NB4 (cell line): Measurements from ENCODE around the gene GRIA1.

ENCODE experiments used
- POLR2A ChIP-seq: IDR thresholded peaks from 2 replicates; pipeline ENCODE4 v1.6.1; 2011; ENCODE audit warnings: mild to moderate bottlenecking; ENCODE audit not compliant: insufficient read length; ENCODE audit errors: extremely low read depth
- TF ChIP-seq, protein P1 (sequence below): IDR thresholded peaks from one replicate; pipeline ENCODE4 v1.5.1; 2012; ENCODE audit warnings: low read depth, low read length
- TF ChIP-seq, protein P2 (sequence below): IDR thresholded peaks from 2 replicates; pipeline ENCODE4 v1.6.1; 2011; ENCODE audit warnings: low read depth, low read length

DNA sequence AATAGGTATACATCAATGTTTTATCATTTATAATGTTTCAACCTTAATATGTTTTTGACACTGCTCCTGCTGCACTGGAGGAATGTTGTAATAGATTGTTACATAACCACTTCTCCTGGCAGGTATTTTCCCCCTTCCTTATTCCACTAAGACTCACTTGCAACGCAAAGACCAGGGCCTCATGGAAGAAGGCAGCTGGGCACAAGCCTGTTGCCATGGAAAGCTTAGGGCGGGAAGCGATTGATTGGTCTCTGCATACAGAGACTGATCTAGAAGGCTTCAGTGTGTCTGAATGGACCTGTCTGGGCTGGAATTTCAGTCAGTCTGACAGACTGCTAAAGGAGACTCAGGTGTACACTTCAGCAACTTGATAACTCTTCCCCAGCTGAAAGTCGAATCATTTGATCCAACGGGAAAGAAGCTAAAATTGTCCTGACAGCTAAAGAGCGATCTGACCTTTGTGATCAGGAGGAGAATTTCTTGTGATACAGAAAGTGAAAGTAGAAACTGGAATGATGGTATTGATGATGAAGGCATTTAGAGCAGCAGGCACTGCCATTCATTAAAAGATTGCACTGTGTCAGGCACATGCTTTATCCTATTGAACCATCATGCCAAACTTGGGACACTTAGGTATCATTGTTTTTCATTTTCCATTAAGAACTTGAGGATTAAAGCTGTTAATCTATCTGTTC lies 65.1 kb downstream of the GRIA1 start:
- TF ChIP-seq, protein P1, sequence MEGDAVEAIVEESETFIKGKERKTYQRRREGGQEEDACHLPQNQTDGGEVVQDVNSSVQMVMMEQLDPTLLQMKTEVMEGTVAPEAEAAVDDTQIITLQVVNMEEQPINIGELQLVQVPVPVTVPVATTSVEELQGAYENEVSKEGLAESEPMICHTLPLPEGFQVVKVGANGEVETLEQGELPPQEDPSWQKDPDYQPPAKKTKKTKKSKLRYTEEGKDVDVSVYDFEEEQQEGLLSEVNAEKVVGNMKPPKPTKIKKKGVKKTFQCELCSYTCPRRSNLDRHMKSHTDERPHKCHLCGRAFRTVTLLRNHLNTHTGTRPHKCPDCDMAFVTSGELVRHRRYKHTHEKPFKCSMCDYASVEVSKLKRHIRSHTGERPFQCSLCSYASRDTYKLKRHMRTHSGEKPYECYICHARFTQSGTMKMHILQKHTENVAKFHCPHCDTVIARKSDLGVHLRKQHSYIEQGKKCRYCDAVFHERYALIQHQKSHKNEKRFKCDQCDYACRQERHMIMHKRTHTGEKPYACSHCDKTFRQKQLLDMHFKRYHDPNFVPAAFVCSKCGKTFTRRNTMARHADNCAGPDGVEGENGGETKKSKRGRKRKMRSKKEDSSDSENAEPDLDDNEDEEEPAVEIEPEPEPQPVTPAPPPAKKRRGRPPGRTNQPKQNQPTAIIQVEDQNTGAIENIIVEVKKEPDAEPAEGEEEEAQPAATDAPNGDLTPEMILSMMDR, result no peak
- TF ChIP-seq POLR2A, result no peak
- TF ChIP-seq, protein P2, sequence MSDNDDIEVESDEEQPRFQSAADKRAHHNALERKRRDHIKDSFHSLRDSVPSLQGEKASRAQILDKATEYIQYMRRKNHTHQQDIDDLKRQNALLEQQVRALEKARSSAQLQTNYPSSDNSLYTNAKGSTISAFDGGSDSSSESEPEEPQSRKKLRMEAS, result no peak
